Motor neuron (in vitro differentiated cells): Measurements from ENCODE around the gene FAM168B. TPM values are rescaled to one million over a fixed set of nuclear protein-coding genes. Genes with fewer than 3 reads are reported as not detected.
"Not testable (repeated sequence)": the region's sequence is repeated elsewhere in the genome, so short reads cannot be mapped to it uniquely, and the experiment has no call there.

Source experiments
- ATAC-seq, 8 experiments: fragments of 200-7000 bp; cut with Tn5 transposase; replicated peaks in 6 of 8; 2 replicates each; pipeline ENCODE4 v1.8.0; 2021; ENCODE audit warnings: mild to moderate bottlenecking in 8 of 8, moderate library complexity in 8 of 8
- H3K27ac ChIP-seq, 2 donors: fragments of 250-450 bp; sonication (Bioruptor Pico); 2 replicates each; pipeline ENCODE4 v1.9.0; 2021; ENCODE audit warnings: antibody characterized with exemption in 2 of 2, mild to moderate bottlenecking in 2 of 2, moderate library complexity in 1 of 2
- H3K4me1 ChIP-seq, 2 donors: fragments of 250-450 bp; sonication (Bioruptor Pico); replicated peaks in 1 of 2; 2 replicates each; pipeline ENCODE4 v1.6.1; 2021; ENCODE audit warnings: antibody characterized with exemption in 2 of 2, mild to moderate bottlenecking in 2 of 2, moderate library complexity in 1 of 2
- H3K4me3 ChIP-seq, 5 donors: fragments of 250-450 bp; sonication (Bioruptor Pico); 2 replicates each; pipeline ENCODE4 v1.9.0; 2021; ENCODE audit warnings: antibody characterized with exemption in 5 of 5, mild to moderate bottlenecking in 5 of 5, moderate library complexity in 4 of 5
- WGBS, 10 experiments: fragments of 450-650 bp; shearing (Covaris generic); methylation state at CpG; one replicate each; pipeline ENCODE4 v1.0.0; 2022; 5-methylcytosine and 5-hydroxymethylcytosine counted together
- in situ Hi-C, 9 experiments: fragments of 400-800 bp; cut with MboI; loops; one replicate each; pipeline ENCODE4 v1.15.0; 2021; ENCODE audit warnings: low sequenced_read_pairs in 9 of 9, low pct_unique_long_range_greater_than_20kb in 2 of 9; ENCODE audit not compliant: unreplicated experiment in 9 of 9
- total RNA-seq, 8 experiments: library from RNA; unstranded; fragments of 300-600 nt; gene quantifications; 2 replicates each; pipeline versions ENCODE4 v1.2.3 to v1.2.4, GENCODE V29; 2022

FAM168B gene
- total RNA-seq, 8 experiments from 2014 or later: 43.6 to 100 (median 70.4) TPM

- H3K27ac ChIP-seq, in situ Hi-C loops, ATAC-seq, H3K4me1 ChIP-seq, H3K4me3 ChIP-seq: not testable (repeated sequence)
- 90 to 100% (median 100%) methylated on average over 1 to 3 of the region's 3 CpGs; no CpG with 5 or more reads in 3 of the 10 experiments for WGBS, 10 experiments
Measured at GRCh38 chr2:131114950-131115349, 21.7 kb upstream of the FAM168B start.

GRCh38 chr2:131113566-131114227, 20.4 kb upstream of the FAM168B start:
- in situ Hi-C loops: no loop called here
- Histone ChIP-seq H3K4me3 (no peak overlapping the region), H3K4me1 (peaks cover 0 to 10% of the 10 kb centered on the region in 2 donors), H3K27ac (no peak overlapping the region)
- 20 to 100% (median 88%) methylated on average over 2 to 4 of the region's 7 CpGs; no CpG with 5 or more reads in 2 of the 10 experiments for WGBS, 10 experiments
- peak in 3 of 8 experiments; percentile 29 to 77 (median 55) for ATAC-seq

GRCh38 chr2:131112529-131112928, 19.3 kb upstream of the FAM168B start:
- Histone ChIP-seq H3K4me1 (peaks cover 0 to 10% of the 10 kb centered on the region in 2 donors), H3K4me3 (no peak overlapping the region), H3K27ac (no peak overlapping the region)
- in situ Hi-C loops: no loop called here
- no peak for ATAC-seq
- WGBS, 10 experiments: 73 to 100% (median 89%) methylated on average over 1 to 2 of the region's 2 CpGs; no CpG with 5 or more reads in 3 of the 10 experiments

GRCh38 chr2:131105950-131106801, 12.9 kb upstream of the FAM168B start:
- peak overlapping the region; percentile 67 to 98 (median 91) for H3K4me3 ChIP-seq
- H3K4me1 ChIP-seq: peaks cover 10 to 13% of the 10 kb centered on the region in 2 donors
- in situ Hi-C loops: no loop called here
- H3K27ac ChIP-seq: peak overlapping the region; percentile 86 to 90
- 0 to 7% (median 4%) methylated on average over 2 to 13 of the region's 19 CpGs; no CpG with 5 or more reads in 1 of the 10 experiments for WGBS, 10 experiments
- ATAC-seq: peak; percentile 19 to 72 (median 46)

DNA sequence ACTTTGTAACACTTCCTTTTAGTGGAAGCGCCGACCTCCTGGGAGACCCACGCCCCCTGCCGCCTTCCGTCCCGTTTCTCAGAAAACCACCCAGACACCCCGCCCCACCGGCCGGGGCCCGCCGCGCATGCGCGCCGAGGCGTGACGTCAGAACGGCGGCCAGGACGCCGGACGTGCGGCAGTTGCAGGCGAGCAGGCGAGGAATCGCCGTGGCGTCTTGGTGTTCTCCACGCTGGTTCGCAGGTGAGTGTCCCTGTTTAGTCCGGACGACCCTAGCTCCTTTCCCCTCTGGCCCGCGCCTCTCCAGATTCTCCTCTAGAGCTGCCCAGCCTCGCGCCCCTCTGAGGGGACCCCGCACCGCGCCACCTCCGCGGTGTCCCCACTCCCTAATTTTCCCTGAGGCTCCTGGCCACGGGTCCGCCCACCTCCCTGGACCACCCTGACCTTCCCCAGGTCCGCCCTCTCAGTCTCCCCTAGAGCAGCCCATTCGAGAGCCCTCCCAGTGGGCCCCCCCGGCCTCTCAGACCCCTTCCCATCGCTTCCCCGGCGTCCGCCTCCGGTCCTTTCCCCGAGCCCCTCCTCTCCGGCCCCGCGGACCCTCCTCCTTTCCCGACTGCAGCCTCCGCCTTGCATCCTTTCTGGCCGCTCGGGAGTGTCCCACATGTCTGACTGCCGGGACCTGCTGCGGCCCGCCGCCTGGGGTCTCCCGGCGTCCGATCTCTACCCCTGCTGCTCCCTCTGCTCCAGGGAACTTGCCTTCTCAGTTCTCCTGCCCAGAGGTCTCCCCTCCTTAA, 12.1 kb upstream of the FAM168B start, which contains the start of gene PLEKHB2:
Gene PLEKHB2 (plus strand): TSS at position 181 of the 794 bp plus-strand sequence. CDS start 15,606 bp downstream, outside the sequence.
- H3K4me1 ChIP-seq: peaks cover 10 to 13% of the 10 kb centered on the region in 2 donors
- peak; percentile 16 to 85 (median 73) for ATAC-seq
- WGBS, 10 experiments: 0 to 3% (median 2%) methylated on average over 1 to 9 of the region's 66 CpGs; no CpG with 5 or more reads in 5 of the 10 experiments
- H3K27ac ChIP-seq: peak within 1 kb of the TSS; percentile 86 to 90
- peak within 1 kb of the TSS; percentile 67 to 98 (median 91) for H3K4me3 ChIP-seq
- in situ Hi-C loops: no loop called here

- in situ Hi-C loops: no loop called here
- peak; percentile 20 to 76 (median 67) for ATAC-seq
- peak overlapping the region; percentile 86 to 90 for H3K27ac ChIP-seq
- peak overlapping the region; percentile 67 to 98 (median 91) for H3K4me3 ChIP-seq
- peaks cover 10 to 13% of the 10 kb centered on the region in 2 donors for H3K4me1 ChIP-seq
- WGBS, 10 experiments: 0 to 14% (median 3%) methylated on average over 1 to 18 of the region's 20 CpGs
Measured at GRCh38 chr2:131104487-131105155, 11.4 kb upstream of the FAM168B start.

DNA sequence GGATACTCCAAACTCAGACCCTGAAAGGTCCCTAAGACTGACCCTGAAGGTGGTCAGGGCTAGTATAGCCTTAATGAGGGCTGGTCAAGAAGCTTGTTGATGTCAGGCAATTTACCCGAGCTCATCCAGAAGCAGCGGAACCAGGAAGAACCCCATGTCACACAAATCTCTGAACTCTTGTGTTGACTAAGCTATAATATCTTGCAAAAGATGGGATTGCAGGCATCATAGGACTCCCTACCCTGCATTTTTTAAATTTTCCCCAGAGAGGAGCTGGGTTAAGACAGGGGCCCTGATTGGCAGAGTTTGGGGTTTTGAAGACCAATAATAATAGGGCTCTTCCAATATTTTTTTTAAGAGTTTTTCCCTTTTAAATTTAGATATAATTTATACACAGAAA, 9.9 kb upstream of the FAM168B start:
- no peak for ATAC-seq
- Histone ChIP-seq H3K27ac (no peak overlapping the region), H3K4me3 (no peak overlapping the region), H3K4me1 (peaks cover 10 to 13% of the 10 kb centered on the region in 2 donors)
- WGBS, 10 experiments: 83 to 100% (median 94%) methylated on average over 1 to 2 of the region's 2 CpGs; no CpG with 5 or more reads in 6 of the 10 experiments
- in situ Hi-C loops: no loop called here

- Histone ChIP-seq H3K27ac (no peak overlapping the region), H3K4me3 (peak overlapping the region in 4 of 5 donors; percentile 73 to 97 (median 86)), H3K4me1 (peaks cover 3 to 8% of the 10 kb centered on the region in 2 donors)
- no peak for ATAC-seq
- WGBS, 10 experiments: 11 to 90% (median 76%) methylated on average over 1 to 20 of the region's 22 CpGs
- in situ Hi-C loops: no loop called here
Measured at GRCh38 chr2:131094463-131095281, 1.4 kb upstream of the FAM168B start.

DNA sequence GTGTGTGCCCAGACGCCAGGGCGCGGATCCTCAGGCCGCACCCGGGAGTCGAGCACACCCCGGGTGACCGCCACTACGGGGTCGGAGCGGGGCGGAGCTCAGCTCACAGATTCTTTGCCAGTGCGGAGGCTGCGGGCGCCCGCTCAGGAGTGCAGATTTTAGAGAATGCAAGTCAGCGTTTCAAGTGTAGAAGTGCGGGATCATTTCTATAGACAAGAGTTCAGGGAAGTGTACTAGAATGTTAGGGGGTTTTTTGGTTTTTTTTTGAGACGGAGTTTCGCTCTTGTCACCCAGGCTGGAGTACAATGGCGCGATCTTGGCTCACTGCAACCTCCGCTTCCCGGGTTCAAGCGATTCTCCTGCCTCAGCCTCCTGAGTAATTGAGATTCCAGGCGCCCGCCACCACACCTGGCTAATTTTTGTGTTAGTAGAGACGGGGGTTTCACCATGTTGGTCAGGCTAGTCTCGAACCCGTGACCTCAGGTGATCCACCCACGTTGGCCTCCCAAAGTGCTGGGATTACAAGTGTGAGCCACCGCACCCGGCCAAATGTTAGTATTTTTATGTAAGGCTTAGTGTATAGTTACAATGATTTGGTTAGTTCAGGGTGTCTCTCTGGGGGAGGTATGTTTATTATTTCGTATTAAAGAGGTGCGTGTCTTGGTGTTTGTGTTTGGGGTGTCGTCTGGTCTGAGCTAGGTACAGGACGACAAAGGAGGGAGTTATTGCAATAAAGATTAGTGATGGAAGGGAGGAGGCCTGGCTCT, 619 bp upstream of the FAM168B start:
- 0 to 60% (median 12%) methylated on average over 2 to 28 of the region's 37 CpGs; no CpG with 5 or more reads in 4 of the 10 experiments for WGBS, 10 experiments
- in situ Hi-C loops: no loop called here
- Histone ChIP-seq H3K4me1 (peaks cover 3 to 8% of the 10 kb centered on the region in 2 donors), H3K27ac (peak overlapping the region; percentile 99 to 100), H3K4me3 (peak overlapping the region; percentile 73 to 97 (median 91))
- ATAC-seq: peak; percentile 63 to 77 (median 72)

DNA sequence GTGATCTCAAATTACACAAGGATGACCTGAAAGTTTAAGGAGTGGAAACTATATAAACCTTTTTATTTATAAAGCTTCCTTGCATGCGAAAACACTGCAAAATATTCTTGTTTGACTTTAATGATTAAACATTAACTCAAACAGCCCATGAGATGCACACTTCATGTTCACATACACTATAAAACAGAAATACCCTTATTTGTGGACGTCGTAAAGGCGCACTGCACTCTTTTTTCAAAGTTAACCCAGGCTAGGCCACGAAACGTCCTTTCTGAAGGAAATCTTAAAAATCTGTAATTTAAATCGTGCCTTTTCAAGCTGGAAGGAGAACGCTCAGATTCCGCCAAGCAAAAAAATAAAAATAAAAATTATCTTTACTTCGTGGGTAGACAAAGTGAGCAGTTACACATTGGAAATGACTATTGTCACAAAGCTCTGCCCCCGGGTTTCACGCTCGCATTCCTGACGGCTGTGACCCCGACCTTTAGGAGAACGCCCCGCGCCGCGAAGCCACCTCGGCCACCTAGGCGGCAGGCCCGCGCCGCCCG, 728 bp downstream of the FAM168B start:
- ATAC-seq: no peak
- Histone ChIP-seq H3K4me1 (peaks cover 3 to 8% of the 10 kb centered on the region in 2 donors), H3K4me3 (peak overlapping the region; percentile 73 to 97 (median 91)), H3K27ac (peak overlapping the region; percentile 99 to 100)
- in situ Hi-C loops: no loop called here
- WGBS, 10 experiments: 0 to 7% (median 1%) methylated on average over 4 to 20 of the region's 26 CpGs

DNA sequence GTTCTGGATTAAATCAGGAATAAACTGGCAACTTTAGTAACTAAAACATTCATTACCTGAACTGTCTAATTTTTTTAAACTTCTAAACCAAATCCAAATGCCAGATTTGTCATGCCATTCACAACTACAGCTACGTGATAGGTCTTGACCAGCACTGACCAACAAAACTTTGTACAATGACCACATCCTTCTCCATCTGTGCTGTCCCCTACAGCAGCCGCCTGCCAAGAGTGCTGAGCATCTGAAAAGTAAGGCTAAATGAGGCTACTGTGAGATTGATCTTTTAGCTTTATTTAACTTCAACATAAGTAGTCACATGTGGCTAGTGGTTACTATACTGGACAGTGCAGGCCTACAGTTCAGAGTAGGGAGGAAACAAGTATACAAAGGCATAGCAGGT, 7.6 kb downstream of the FAM168B start:
- 33 to 100% (median 90%) methylated on average over 1 to 2 of the region's 2 CpGs for WGBS, 10 experiments
- Histone ChIP-seq H3K27ac (no peak overlapping the region), H3K4me1 (no peaks in the 10 kb centered on the region), H3K4me3 (no peak overlapping the region)
- ATAC-seq: no peak
- in situ Hi-C loops: no loop called here
